ENCODE measurements around the gene CNP.

Gene CNP

GRCh38 chr17:41973408-41973811 lies 6.8 kb downstream of the CNP start:
- no peak for DNase-seq

- no peak for DNase-seq
These were observed 7.4 kb downstream of the CNP start for GRCh38 chr17:41974031-41974430.

- no peak for DNase-seq
These were observed 8.1 kb downstream of the CNP start for GRCh38 chr17:41974658-41975057.

- no peak for DNase-seq
These were observed 8.8 kb downstream of the CNP start for GRCh38 chr17:41975099-41976083.

GRCh38 chr17:41976142-41976768 lies 9.7 kb downstream of the CNP start:
- no peak for DNase-seq

GRCh38 chr17:41977991-41978390 lies 11.4 kb downstream of the CNP start:
- DNase-seq = no peak

GRCh38 chr17:41982026-41982760 lies 15.6 kb downstream of the CNP start:
- DNase-seq = no peak

- no peak for DNase-seq
These were observed 17.9 kb downstream of the CNP start for GRCh38 chr17:41984454-41984853.

- no peak for DNase-seq
These were observed 19.3 kb downstream of the CNP start for GRCh38 chr17:41985919-41986318.

- DNase-seq = no peak
These were observed 20.0 kb downstream of the CNP start for GRCh38 chr17:41986634-41987033.

- DNase-seq = no peak
These were observed 21.0 kb downstream of the CNP start for GRCh38 chr17:41987642-41988041.

- DNase-seq = no peak
These were observed 21.8 kb downstream of the CNP start for GRCh38 chr17:41988418-41988817.

- DNase-seq = no peak
These were observed 23.3 kb downstream of the CNP start for GRCh38 chr17:41989702-41990419.

- DNase-seq = no peak
These were observed 26.0 kb downstream of the CNP start for GRCh38 chr17:41992576-41992975.

GRCh38 chr17:41996855-41997164 lies 30.2 kb downstream of the CNP start:
- DNase-seq = no peak

- no peak for DNase-seq
These were observed 31.9 kb downstream of the CNP start for GRCh38 chr17:41998497-41998896.

GRCh38 chr17:42000413-42001133 lies 34.0 kb downstream of the CNP start:
- no peak for DNase-seq

GRCh38 chr17:42001729-42002128 lies 35.1 kb downstream of the CNP start:
- DNase-seq = no peak

GRCh38 chr17:42002175-42002791 lies 35.7 kb downstream of the CNP start:
- DNase-seq = no peak

GRCh38 chr17:42002792-42003301 lies 36.3 kb downstream of the CNP start:
- no peak for DNase-seq

- no peak for DNase-seq
These were observed 38.6 kb downstream of the CNP start for GRCh38 chr17:42005166-42005565.

- no peak for DNase-seq
These were observed 42.6 kb downstream of the CNP start for GRCh38 chr17:42009170-42009569.
